Gastroesophageal sphincter (tissue), 4 donors: Measurements from ENCODE around the gene TEX22. TPM values are rescaled to one million over a fixed set of nuclear protein-coding genes. Genes with fewer than 3 reads are reported as not detected.

Experiments used
- ATAC-seq: fragments of 150-250 bp; one replicate; pipeline ENCODE4 v1.9.1; 2016; ENCODE audit warnings: mild to moderate bottlenecking, moderate library complexity
- H3K27ac ChIP-seq, 4 donors: fragments of 200-600 bp; sonication (generic) in 3 of 4; 1 replicate in 3 of 4; 2 replicates in 1 of 4; pipeline ENCODE4 v1.5.1; 2016 to 2019
- H3K27me3 ChIP-seq: fragments of 200-600 bp; sonication (generic); one replicate; pipeline ENCODE4 v1.5.1; 2019
- H3K36me3 ChIP-seq, 2 donors: fragments of 200-600 bp; sonication (generic); one replicate each; pipeline ENCODE4 v1.5.1; 2019; ENCODE audit warnings: control low read depth in 1 of 2
- H3K4me1 ChIP-seq, 3 donors: fragments of 200-600 bp; sonication (generic); 1 replicate in 2 of 3; 2 replicates in 1 of 3; pipeline ENCODE4 v1.5.1; 2016 to 2019; ENCODE audit warnings: control low read depth in 2 of 3
- H3K4me3 ChIP-seq, 2 donors: fragments of 200-600 bp; sonication (generic); one replicate each; pipeline ENCODE4 v1.5.1; 2019; ENCODE audit warnings: mild to moderate bottlenecking in 1 of 2, moderate library complexity in 1 of 2
- H3K9me3 ChIP-seq, 3 donors: fragments of 200-600 bp; sonication (generic); one replicate each; pipeline ENCODE4 v1.5.1; 2017 to 2019; ENCODE audit warnings: control low read depth in 2 of 3
- CTCF ChIP-seq, 4 experiments: fragments of 200-600 bp in 2 of 4; fragments of 450-650 bp in 2 of 4; sonication (generic) in 1 of 4; IDR thresholded peaks; one replicate each; pipeline ENCODE4 v1.5.1; 2017 to 2019; ENCODE audit warnings: antibody characterized with exemption in 4 of 4, mild to moderate bottlenecking in 2 of 4, moderate library complexity in 2 of 4
- EP300 ChIP-seq: sonication (generic); formaldehyde crosslinking; IDR thresholded peaks from one replicate; pipeline ENCODE4 v1.6.1; 2017; ENCODE audit warnings: antibody characterized with exemption, mild to moderate bottlenecking
- POLR2A ChIP-seq, 2 donors: fragments of 450-650 bp; IDR thresholded peaks; one replicate each; pipeline ENCODE4 v1.6.1; 2017; ENCODE audit warnings: antibody characterized with exemption in 2 of 2, mild to moderate bottlenecking in 2 of 2, moderate library complexity in 1 of 2
- POLR2AphosphoS5 ChIP-seq: sonication (generic); formaldehyde crosslinking; IDR thresholded peaks from one replicate; pipeline ENCODE4 v1.6.1; 2017; ENCODE audit warnings: antibody characterized with exemption
- WGBS, 2 donors: methylation state at CpG; one replicate each; pipeline ENCODE4 v1.1.5; 2018; ENCODE audit warnings: low coverage in 1 of 2; 5-methylcytosine and 5-hydroxymethylcytosine counted together
- total RNA-seq, 4 donors: library from RNA; depleted of rRNA; stranded (reverse); fragments of >200 nt; gene quantifications; one replicate each; pipeline ENCODE4 v1.1.0, GENCODE V29; 2016

TEX22 gene
- total RNA-seq, 4 donors from 2014 or later = 0.42 TPM; not detected in 3

GRCh38 chr14:105355049-105355575 lies 43.2 kb upstream of the TEX22 start:
- no peak overlapping the region for H3K27ac ChIP-seq
- H3K36me3 ChIP-seq = peaks cover 0 to 71% of the 10 kb centered on the region in 2 donors
- 86% methylated on average over 5 of the region's 27 CpGs; no CpG with 5 or more reads in 1 of the 2 donors for WGBS, 2 donors
- no peaks in the 10 kb centered on the region for H3K9me3 ChIP-seq
- ATAC-seq = no peak
- H3K4me3 ChIP-seq = no peak overlapping the region
- TF ChIP-seq CTCF (IDR thresholded peaks at IDR 0.05) (no peak), POLR2AphosphoS5 (no peak)
- peaks cover 0 to 10% (median 3%) of the 10 kb centered on the region in 3 donors for H3K4me1 ChIP-seq
- no peaks in the 10 kb centered on the region for H3K27me3 ChIP-seq

GRCh38 chr14:105355850-105356604 lies 42.3 kb upstream of the TEX22 start:
- no peak for TF ChIP-seq POLR2AphosphoS5
- no peak for TF ChIP-seq CTCF (IDR thresholded peaks at IDR 0.05)
- no peak for TF ChIP-seq POLR2A (IDR thresholded peaks at IDR 0.05)
- no peak for TF ChIP-seq EP300
- Histone ChIP-seq H3K9me3 (no peaks in the 10 kb centered on the region), H3K4me3 (no peak overlapping the region), H3K27me3 (no peaks in the 10 kb centered on the region), H3K4me1 (peaks cover 0 to 10% (median 3%) of the 10 kb centered on the region in 3 donors), H3K36me3 (peaks cover 0 to 69% of the 10 kb centered on the region in 2 donors), H3K27ac (no peak overlapping the region)
- ATAC-seq = no peak
- 81% methylated on average over 14 of the region's 22 CpGs; no CpG with 5 or more reads in 1 of the 2 donors for WGBS, 2 donors

GRCh38 chr14:105356927-105357326 lies 41.4 kb upstream of the TEX22 start:
- no peaks in the 10 kb centered on the region for H3K9me3 ChIP-seq
- H3K27me3 ChIP-seq = no peaks in the 10 kb centered on the region
- TF ChIP-seq EP300 (no peak), POLR2A (IDR thresholded peaks at IDR 0.05) (no peak), POLR2AphosphoS5 (no peak), CTCF (IDR thresholded peaks at IDR 0.05) (no peak)
- H3K36me3 ChIP-seq = peaks cover 0 to 73% of the 10 kb centered on the region in 2 donors
- H3K4me3 ChIP-seq = no peak overlapping the region
- ATAC-seq = no peak
- peaks cover 0 to 5% (median 2%) of the 10 kb centered on the region in 3 donors for H3K4me1 ChIP-seq
- WGBS, 2 donors = 100% methylated on average over 1 of the region's 9 CpGs; no CpG with 5 or more reads in 1 of the 2 donors
- H3K27ac ChIP-seq = no peak overlapping the region

- TF ChIP-seq EP300 (no peak), POLR2AphosphoS5 (no peak)
- no peaks in the 10 kb centered on the region for H3K4me1 ChIP-seq
- 80 to 94% methylated on average over 7 to 11 of the region's 17 CpGs for WGBS, 2 donors
- H3K9me3 ChIP-seq = no peaks in the 10 kb centered on the region
- no peak overlapping the region for H3K27ac ChIP-seq
- peaks cover 0 to 73% of the 10 kb centered on the region in 2 donors for H3K36me3 ChIP-seq
- peak; percentile 11 for ATAC-seq
- no peak overlapping the region for H3K4me3 ChIP-seq
- H3K27me3 ChIP-seq = no peaks in the 10 kb centered on the region
These were observed 40.7 kb upstream of the TEX22 start for GRCh38 chr14:105357626-105358025.

DNA sequence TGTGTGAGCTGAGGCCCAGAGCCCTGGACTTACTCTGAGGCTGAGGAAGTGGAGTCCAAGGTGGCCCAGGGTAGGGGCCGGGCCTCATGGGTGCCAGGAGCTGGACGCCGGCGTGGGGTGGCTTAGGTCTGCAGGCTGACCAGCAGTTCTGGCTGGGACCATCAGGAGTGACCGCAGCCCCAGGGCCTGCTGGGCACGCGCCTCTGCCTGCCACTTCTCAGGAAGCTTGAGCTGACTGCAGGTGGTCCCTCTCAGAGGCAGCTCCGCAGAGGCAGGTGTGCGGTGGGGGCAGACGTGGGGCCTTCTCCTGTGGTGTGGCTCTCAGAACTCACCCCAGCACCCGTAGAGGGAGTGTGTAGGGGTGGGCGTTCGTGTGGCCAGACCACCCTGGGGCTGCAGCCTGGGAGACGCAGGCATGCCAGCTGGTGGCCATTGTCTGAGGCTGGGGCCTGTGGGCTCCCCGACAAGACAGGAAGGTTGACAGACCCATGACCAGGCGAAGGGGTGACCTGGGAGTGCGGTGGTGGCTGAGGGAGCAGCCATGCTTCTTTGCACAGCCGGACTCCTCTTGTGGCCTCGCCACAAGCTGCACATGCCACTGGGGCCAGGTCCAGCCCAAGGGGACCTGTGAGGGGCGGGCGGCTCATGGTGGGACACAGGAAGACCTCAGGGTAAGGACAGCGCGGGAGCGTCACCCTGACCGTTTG lies 40.0 kb upstream of the TEX22 start:
- Histone ChIP-seq H3K4me3 (no peak overlapping the region), H3K36me3 (peaks cover 0 to 73% of the 10 kb centered on the region in 2 donors), H3K27me3 (no peaks in the 10 kb centered on the region), H3K4me1 (no peaks in the 10 kb centered on the region), H3K9me3 (no peaks in the 10 kb centered on the region), H3K27ac (no peak overlapping the region)
- 97% methylated on average over 7 of the region's 25 CpGs; no CpG with 5 or more reads in 1 of the 2 donors for WGBS, 2 donors
- TF ChIP-seq POLR2A (IDR thresholded peaks at IDR 0.05) (no peak), CTCF (IDR thresholded peaks at IDR 0.05) (no peak), EP300 (no peak), POLR2AphosphoS5 (no peak)
- peak; percentile 6 for ATAC-seq
